C4-2B (cell line): ENCODE data around the gene RBFOX1.

ENCODE experiments used
- ZFX ChIP-seq: fragments of 450-650 bp; IDR thresholded peaks from 2 replicates; pipeline ENCODE4 v1.6.1; 2017
- TF ChIP-seq, protein P1 (sequence below): fragments of 450-650 bp; conservative IDR thresholded peaks from 2 replicates; pipeline ENCODE4 v1.5.1; 2017; ENCODE audit warnings: mild to moderate bottlenecking

DNA sequence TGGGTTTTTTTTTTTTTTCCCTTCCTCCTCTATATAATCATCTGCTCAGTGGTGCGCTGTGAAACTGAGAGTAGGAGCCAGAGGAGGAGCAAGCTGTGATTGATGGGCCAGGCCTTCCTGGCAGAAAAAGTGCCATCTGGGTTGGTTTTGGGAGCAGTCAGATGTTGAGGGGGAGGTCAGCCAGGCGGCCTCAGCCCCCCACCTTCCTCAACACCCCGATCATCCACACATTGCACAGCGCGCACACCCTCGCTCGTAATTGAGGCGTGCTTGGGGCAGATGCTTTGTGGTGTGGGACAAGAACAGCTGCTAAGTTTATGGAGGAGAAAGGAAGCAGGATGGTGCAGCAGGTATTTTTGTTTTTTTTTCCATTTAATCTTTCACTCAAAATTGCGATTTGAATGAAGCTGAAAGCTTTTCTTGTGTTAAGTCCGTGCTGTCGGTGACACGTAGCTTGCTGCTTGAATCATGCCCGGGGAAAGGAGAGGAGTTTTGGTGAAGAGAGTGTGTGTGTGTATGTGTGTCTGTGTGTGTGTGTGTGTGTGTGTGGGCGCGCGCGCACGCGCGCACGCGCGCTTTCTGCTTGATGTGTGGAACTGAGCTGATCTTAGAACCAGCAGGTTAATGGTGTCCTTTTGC, 177.4 kb downstream of the RBFOX1 start:
- TF ChIP-seq, protein P1, sequence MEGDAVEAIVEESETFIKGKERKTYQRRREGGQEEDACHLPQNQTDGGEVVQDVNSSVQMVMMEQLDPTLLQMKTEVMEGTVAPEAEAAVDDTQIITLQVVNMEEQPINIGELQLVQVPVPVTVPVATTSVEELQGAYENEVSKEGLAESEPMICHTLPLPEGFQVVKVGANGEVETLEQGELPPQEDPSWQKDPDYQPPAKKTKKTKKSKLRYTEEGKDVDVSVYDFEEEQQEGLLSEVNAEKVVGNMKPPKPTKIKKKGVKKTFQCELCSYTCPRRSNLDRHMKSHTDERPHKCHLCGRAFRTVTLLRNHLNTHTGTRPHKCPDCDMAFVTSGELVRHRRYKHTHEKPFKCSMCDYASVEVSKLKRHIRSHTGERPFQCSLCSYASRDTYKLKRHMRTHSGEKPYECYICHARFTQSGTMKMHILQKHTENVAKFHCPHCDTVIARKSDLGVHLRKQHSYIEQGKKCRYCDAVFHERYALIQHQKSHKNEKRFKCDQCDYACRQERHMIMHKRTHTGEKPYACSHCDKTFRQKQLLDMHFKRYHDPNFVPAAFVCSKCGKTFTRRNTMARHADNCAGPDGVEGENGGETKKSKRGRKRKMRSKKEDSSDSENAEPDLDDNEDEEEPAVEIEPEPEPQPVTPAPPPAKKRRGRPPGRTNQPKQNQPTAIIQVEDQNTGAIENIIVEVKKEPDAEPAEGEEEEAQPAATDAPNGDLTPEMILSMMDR = no peak
- no peak for TF ChIP-seq ZFX
